Caco-2 (cell line): ENCODE measurements around the gene TUBA8. TPM values are rescaled to one million over a fixed set of nuclear protein-coding genes. Genes with fewer than 3 reads are reported as not detected.

ENCODE experiments used
- BruUV-seq: library from RNA; stranded (reverse); fragments of 400-500 nt; replicated peaks from 2 replicates; lab custom pipeline; 2021; lab: Mats Ljungman, UMichigan
- CTCF ChIA-PET: fragments of 300-600 bp; sonication (Branson Sonifier 250); formaldehyde crosslinking; loops from one replicate; lab custom pipeline; 2022; ENCODE audit warnings: antibody characterized with exemption; lab: Charles Lee
- POLR2A ChIA-PET: fragments of 300-600 bp; sonication (Branson Sonifier 250); formaldehyde crosslinking; loops from one replicate; lab custom pipeline; 2022; ENCODE audit warnings: antibody characterized with exemption; lab: Charles Lee
- DNase-seq, 2 experiments: peaks; one replicate each; pipeline versions ENCODE4 v3.0.0 to v3.0.0-alpha.2; 2020 to 2022
- H3K27me3 ChIP-seq: replicated peaks from 2 replicates; pipeline ENCODE4 v1.6.0; 2011; ENCODE audit warnings: low read length; ENCODE audit not compliant: control insufficient read depth, insufficient read depth
- H3K36me3 ChIP-seq: 2 replicates; pipeline ENCODE4 v1.5.1; 2011; ENCODE audit warnings: low read length; ENCODE audit not compliant: control insufficient read depth, insufficient read depth
- H3K4me1 ChIP-seq: fragments of 250-450 bp; sonication (Bioruptor Pico); 2 replicates; pipeline ENCODE4 v1.5.1; 2020; ENCODE audit warnings: mild to moderate bottlenecking
- H3K4me3 ChIP-seq: 2 replicates; pipeline ENCODE4 v1.5.1; 2011; ENCODE audit warnings: low read depth, mild to moderate bottlenecking, control low read depth, low read length
- H3K9me3 ChIP-seq: fragments of 250-450 bp; sonication (Bioruptor Pico); 2 replicates; pipeline ENCODE4 v1.5.1; 2020; ENCODE audit warnings: mild to moderate bottlenecking, moderate library complexity
- H3K27ac Mint-ChIP-seq: one replicate; pipeline ENCODE4 v1.8.0; 2022; ENCODE audit warnings: mixed read lengths; ENCODE audit not compliant: unreplicated experiment
- H3K27me3 Mint-ChIP-seq: one replicate; pipeline ENCODE4 v1.8.0; 2022; ENCODE audit warnings: mixed read lengths; ENCODE audit not compliant: insufficient read depth, unreplicated experiment
- H3K36me3 Mint-ChIP-seq: one replicate; pipeline ENCODE4 v1.8.0; 2022; ENCODE audit warnings: mild to moderate bottlenecking, mixed read lengths; ENCODE audit not compliant: insufficient read depth, unreplicated experiment
- H3K4me1 Mint-ChIP-seq: one replicate; pipeline ENCODE4 v1.8.0; 2022; ENCODE audit warnings: low read depth, mixed read lengths; ENCODE audit not compliant: unreplicated experiment
- H3K4me3 Mint-ChIP-seq: one replicate; pipeline ENCODE4 v1.8.0; 2022; ENCODE audit warnings: mild to moderate bottlenecking, moderate library complexity, mixed read lengths; ENCODE audit not compliant: unreplicated experiment
- H3K9me3 Mint-ChIP-seq: one replicate; pipeline ENCODE4 v1.8.0; 2022; ENCODE audit warnings: mixed read lengths; ENCODE audit not compliant: unreplicated experiment
- CTCF ChIP-seq, 2 experiments: fragments of 200-600 bp in 1 of 2; IDR thresholded peaks; 1 replicate in 1 of 2; 2 replicates in 1 of 2; pipeline versions ENCODE4 v1.5.1 to v1.8.0; 2011 to 2022; ENCODE audit warnings: antibody characterized with exemption in 1 of 2, control low read depth in 1 of 2, inconsistent platforms in 1 of 2, low read depth in 1 of 2, low read length in 1 of 2, mild to moderate bottlenecking in 1 of 2, moderate library complexity in 1 of 2; ENCODE audit not compliant: insufficient read depth in 1 of 2, severe bottlenecking in 1 of 2, unreplicated experiment in 1 of 2
- intact Hi-C: fragments of 100-400 bp; cut with micrococcal nuclease; formaldehyde crosslinking; loops from one replicate; pipeline ENCODE4 v1.10.0; 2022; ENCODE audit not compliant: unreplicated experiment
- total RNA-seq: library from RNA; stranded (reverse); gene quantifications from 2 replicates; pipeline ENCODE4 v1.2.3, GENCODE V29; 2022

TUBA8 gene
- total RNA-seq, 1 experiment from 2014 or later: 0.73 TPM

DNA sequence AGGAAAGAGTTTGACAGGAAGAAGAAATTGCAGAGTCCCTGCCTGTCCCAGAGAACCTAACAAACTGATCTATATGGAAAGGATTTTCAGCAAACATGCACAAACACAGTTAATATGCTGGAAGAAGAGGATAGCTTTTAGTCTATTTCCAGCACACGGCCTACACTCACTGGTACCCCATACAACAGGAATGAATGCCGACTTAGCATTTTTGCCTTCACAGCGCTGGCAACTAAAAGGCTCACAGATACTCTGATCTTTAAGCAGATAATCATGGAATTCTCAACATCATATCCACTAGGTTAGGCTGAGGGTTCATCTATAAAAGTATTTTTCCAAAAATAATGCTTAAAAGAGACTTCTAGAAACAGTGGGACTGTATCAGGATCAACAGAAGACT, 9.8 kb upstream of the TUBA8 start:
- intact Hi-C loops: no loop called here
- no TSS peak for BruUV-seq
- H3K4me1 ChIP-seq: no peaks in the 10 kb centered on the region
- Mint-ChIP-seq H3K4me3 (no peak overlapping the region), H3K9me3 (no peaks in the 10 kb centered on the region), H3K27me3 (no peaks in the 10 kb centered on the region), H3K36me3 (peaks cover 7% of the 10 kb centered on the region), H3K4me1 (no peaks in the 10 kb centered on the region), H3K27ac (no peak overlapping the region)
- H3K27me3 ChIP-seq: no peaks in the 10 kb centered on the region
- CTCF ChIA-PET: no interaction called here
- H3K4me3 ChIP-seq: no peak overlapping the region
- no peaks in the 10 kb centered on the region for H3K36me3 ChIP-seq
- TF ChIP-seq CTCF (IDR thresholded peaks at IDR 0.05; ENCODE audit: insufficient read depth in 1 of 2, low read depth in 1 of 2, low read length in 1 of 2, severe bottlenecking in 1 of 2, unreplicated experiment in 1 of 2): no peak
- DNase-seq: no peak
- H3K9me3 ChIP-seq: no peaks in the 10 kb centered on the region
- POLR2A ChIA-PET: no interaction called here

- H3K4me1 Mint-ChIP-seq: no peaks in the 10 kb centered on the region
- no peak for TF ChIP-seq CTCF (IDR thresholded peaks at IDR 0.05; ENCODE audit: insufficient read depth in 1 of 2, low read depth in 1 of 2, low read length in 1 of 2, severe bottlenecking in 1 of 2, unreplicated experiment in 1 of 2)
- H3K9me3 Mint-ChIP-seq: no peaks in the 10 kb centered on the region
Observed at GRCh38 chr22:18101536-18101935, 9.1 kb upstream of the TUBA8 start.

DNA sequence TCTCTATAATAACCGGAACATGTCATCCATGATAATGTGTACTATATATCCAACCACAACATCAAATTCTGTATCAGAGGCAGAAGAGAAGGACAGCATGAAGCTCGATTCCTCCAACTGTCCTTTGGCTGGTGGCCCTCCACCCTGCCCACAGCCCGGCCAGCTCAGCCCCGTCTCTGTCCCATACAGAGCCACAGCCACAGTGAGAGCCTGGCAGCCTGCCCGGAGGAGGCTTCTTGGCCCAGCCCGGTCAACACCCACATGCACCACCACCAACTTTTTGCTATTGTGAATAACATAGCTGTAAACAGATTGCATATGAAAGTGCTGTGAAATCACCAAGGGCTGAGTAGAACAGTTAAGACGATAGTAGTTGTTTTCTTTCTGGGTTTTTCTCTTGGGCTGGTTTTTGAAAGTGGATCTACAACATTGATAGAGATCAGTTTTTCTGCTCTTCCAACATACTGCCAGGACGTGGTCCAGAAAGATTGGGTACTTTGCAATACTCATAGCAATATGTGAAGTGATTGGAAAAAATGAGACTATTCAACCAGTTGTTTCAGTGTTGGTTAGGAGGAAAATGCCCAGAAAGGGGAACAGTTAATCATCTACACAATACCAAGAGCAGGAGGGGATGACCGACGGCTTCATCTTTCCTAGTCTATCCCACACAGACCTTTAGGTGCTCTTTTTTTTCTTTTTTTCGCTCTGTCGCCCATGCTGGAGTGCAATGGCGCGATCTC, 6.9 kb upstream of the TUBA8 start:
- no peak for DNase-seq
- Histone ChIP-seq H3K27me3 (no peaks in the 10 kb centered on the region), H3K4me1 (no peaks in the 10 kb centered on the region), H3K9me3 (no peaks in the 10 kb centered on the region), H3K36me3 (no peaks in the 10 kb centered on the region), H3K4me3 (no peak overlapping the region)
- BruUV-seq: no TSS peak
- Mint-ChIP-seq H3K36me3 (no peaks in the 10 kb centered on the region), H3K27ac (no peak overlapping the region), H3K4me1 (no peaks in the 10 kb centered on the region), H3K27me3 (no peaks in the 10 kb centered on the region), H3K9me3 (no peaks in the 10 kb centered on the region), H3K4me3 (no peak overlapping the region)
- POLR2A ChIA-PET: no interaction called here
- intact Hi-C loops: no loop called here
- CTCF ChIA-PET: interaction anchor here (0.6 kb wide), 1 partner anchor 8 kb away, joined by 3 read pairs; no protein-coding TSS in a partner anchor
- TF ChIP-seq CTCF (IDR thresholded peaks at IDR 0.05; ENCODE audit: insufficient read depth in 1 of 2, low read depth in 1 of 2, low read length in 1 of 2, severe bottlenecking in 1 of 2, unreplicated experiment in 1 of 2): no peak

More at GRCh38 chr22:18101536-18101935, 9.1 kb upstream of the TUBA8 start:
- Histone ChIP-seq H3K27me3 (no peaks in the 10 kb centered on the region), H3K36me3 (no peaks in the 10 kb centered on the region), H3K4me3 (no peak overlapping the region), H3K9me3 (no peaks in the 10 kb centered on the region), H3K4me1 (no peaks in the 10 kb centered on the region)
- intact Hi-C loops: no loop called here
- BruUV-seq: no TSS peak
- Mint-ChIP-seq H3K36me3 (peaks cover 5% of the 10 kb centered on the region), H3K27ac (no peak overlapping the region), H3K27me3 (no peaks in the 10 kb centered on the region), H3K4me3 (no peak overlapping the region)
- no peak for DNase-seq
- CTCF ChIA-PET: no interaction called here
- POLR2A ChIA-PET: no interaction called here
